Breast epithelium (tissue), 4 donors: ENCODE results near the gene SLC4A7. TPM values are rescaled to one million over a fixed set of nuclear protein-coding genes. Genes with fewer than 3 reads are reported as not detected.

ENCODE experiments used
- DNase-seq, 2 donors: peaks; one replicate each; pipeline ENCODE4 v3.0.0-alpha.2; 2019; ENCODE audit warnings: low spot score in 2 of 2
- H3K27ac ChIP-seq, 2 donors: fragments of 200-600 bp; sonication (generic) in 1 of 2; one replicate each; pipeline ENCODE4 v1.5.1; 2016 to 2019; ENCODE audit warnings: mild to moderate bottlenecking in 1 of 2
- H3K27me3 ChIP-seq, 2 donors: fragments of 200-600 bp; sonication (generic) in 1 of 2; one replicate each; pipeline versions ENCODE4 v1.5.1 to v1.6.0; 2017 to 2019; ENCODE audit warnings: control low read depth in 1 of 2, mild to moderate bottlenecking in 1 of 2
- H3K36me3 ChIP-seq: fragments of 200-600 bp; one replicate; pipeline ENCODE4 v1.5.1; 2019
- H3K4me1 ChIP-seq, 2 donors: fragments of 200-600 bp; sonication (generic); one replicate each; pipeline ENCODE4 v1.5.1; 2016 to 2019; ENCODE audit warnings: control low read depth in 1 of 2
- H3K4me3 ChIP-seq, 3 donors: fragments of 200-600 bp; sonication (generic); 1 replicate in 2 of 3; 2 replicates in 1 of 3; pipeline ENCODE4 v1.5.1; 2016 to 2019; ENCODE audit warnings: mild to moderate bottlenecking in 3 of 3, moderate library complexity in 2 of 3
- H3K9me3 ChIP-seq, 2 donors: fragments of 200-600 bp; sonication (generic) in 1 of 2; one replicate each; pipeline ENCODE4 v1.5.1; 2016 to 2019; ENCODE audit warnings: control low read depth in 1 of 2
- CTCF ChIP-seq, 3 donors: fragments of 450-650 bp; IDR thresholded peaks; one replicate each; pipeline ENCODE4 v1.5.1; 2016 to 2017; ENCODE audit warnings: antibody characterized with exemption in 3 of 3, mild to moderate bottlenecking in 3 of 3, moderate library complexity in 3 of 3
- POLR2A ChIP-seq: fragments of 450-650 bp; IDR thresholded peaks from one replicate; pipeline ENCODE4 v1.6.1; 2016; ENCODE audit warnings: antibody characterized with exemption, mild to moderate bottlenecking, moderate library complexity
- POLR2AphosphoS5 ChIP-seq, 3 donors: sonication (generic); formaldehyde crosslinking; IDR thresholded peaks; one replicate each; pipeline ENCODE4 v1.6.1; 2017; ENCODE audit warnings: antibody characterized with exemption in 3 of 3
- intact Hi-C: fragments of 100-400 bp; cut with DNase I; formaldehyde crosslinking; loops from one replicate; pipeline ENCODE4 v1.15.1; 2023; ENCODE audit warnings: low total_unique reads
- total RNA-seq, 3 donors: library from RNA; depleted of rRNA; stranded (reverse); fragments of >200 nt; gene quantifications; one replicate each; pipeline ENCODE4 v1.1.0, GENCODE V29; 2016

Gene SLC4A7
- total RNA-seq, 3 donors from 2014 or later = 32.8 to 219 (median 204) TPM

GRCh38 chr3:27378331-27378730 is 105.9 kb downstream of the SLC4A7 start:
- DNase-seq = no peak
- H3K27ac ChIP-seq = no peak overlapping the region
- H3K27me3 ChIP-seq = no peaks in the 10 kb centered on the region
- H3K36me3 ChIP-seq = no peaks in the 10 kb centered on the region
- intact Hi-C loops = no loop called here
- H3K9me3 ChIP-seq = no peaks in the 10 kb centered on the region
- no peaks in the 10 kb centered on the region for H3K4me1 ChIP-seq
- no peak overlapping the region for H3K4me3 ChIP-seq
- TF ChIP-seq POLR2A (no peak), CTCF (IDR thresholded peaks at IDR 0.05) (no peak), POLR2AphosphoS5 (IDR thresholded peaks at IDR 0.05) (no peak)

GRCh38 chr3:27376109-27376772 is 107.9 kb downstream of the SLC4A7 start:
- Histone ChIP-seq H3K27me3 (no peaks in the 10 kb centered on the region), H3K36me3 (no peaks in the 10 kb centered on the region), H3K9me3 (no peaks in the 10 kb centered on the region), H3K4me1 (no peaks in the 10 kb centered on the region), H3K4me3 (no peak overlapping the region), H3K27ac (no peak overlapping the region)
- TF ChIP-seq POLR2A = no peak
- DNase-seq = no peak
- intact Hi-C loops = no loop called here

- Histone ChIP-seq H3K27me3 (no peaks in the 10 kb centered on the region), H3K36me3 (no peaks in the 10 kb centered on the region), H3K27ac (peak within 1 kb of the TSS in 1 of 2 donors; percentile 44), H3K4me1 (no peaks in the 10 kb centered on the region), H3K9me3 (no peaks in the 10 kb centered on the region), H3K4me3 (peak within 1 kb of the TSS; percentile 45 to 86 (median 73))
- peak; percentile 87 to 95 for DNase-seq
- intact Hi-C loops = no loop called here
- TF ChIP-seq POLR2A (no peak), CTCF (IDR thresholded peaks at IDR 0.05) (peak in 1 of 3 donors; percentile 9), POLR2AphosphoS5 (IDR thresholded peaks at IDR 0.05) (peak; percentile 27 to 58 (median 53))
Observed at GRCh38 chr3:27368831-27369607, 115.2 kb downstream of the SLC4A7 start, which contains the start of gene NEK10. NEK10 (minus strand) TSS chr3:27369383; CDS start chr3:27352882, 16,501 bp downstream.

- H3K9me3 ChIP-seq = no peaks in the 10 kb centered on the region
- intact Hi-C loops = no loop called here
- no peak for TF ChIP-seq POLR2A
- no peak for TF ChIP-seq CTCF (IDR thresholded peaks at IDR 0.05)
- no peak for TF ChIP-seq POLR2AphosphoS5 (IDR thresholded peaks at IDR 0.05)
- no peak overlapping the region for H3K27ac ChIP-seq
- H3K4me3 ChIP-seq = no peak overlapping the region
- no peaks in the 10 kb centered on the region for H3K27me3 ChIP-seq
- no peak for DNase-seq
- H3K36me3 ChIP-seq = no peaks in the 10 kb centered on the region
- H3K4me1 ChIP-seq = no peaks in the 10 kb centered on the region
Observed at GRCh38 chr3:27366062-27366591, 118.1 kb downstream of the SLC4A7 start.

GRCh38 chr3:27360113-27361078 is 123.8 kb downstream of the SLC4A7 start:
- no peak overlapping the region for H3K4me3 ChIP-seq
- H3K4me1 ChIP-seq = no peaks in the 10 kb centered on the region
- DNase-seq = no peak
- intact Hi-C loops = no loop called here
- no peak overlapping the region for H3K27ac ChIP-seq
- H3K27me3 ChIP-seq = no peaks in the 10 kb centered on the region
- TF ChIP-seq CTCF (IDR thresholded peaks at IDR 0.05) = no peak
- peak in 1 of 3 donors; percentile 39 for TF ChIP-seq POLR2AphosphoS5 (IDR thresholded peaks at IDR 0.05)
- H3K9me3 ChIP-seq = no peaks in the 10 kb centered on the region
- H3K36me3 ChIP-seq = no peaks in the 10 kb centered on the region
